ENCODE results near the gene RYR3.

Gene RYR3

DNA sequence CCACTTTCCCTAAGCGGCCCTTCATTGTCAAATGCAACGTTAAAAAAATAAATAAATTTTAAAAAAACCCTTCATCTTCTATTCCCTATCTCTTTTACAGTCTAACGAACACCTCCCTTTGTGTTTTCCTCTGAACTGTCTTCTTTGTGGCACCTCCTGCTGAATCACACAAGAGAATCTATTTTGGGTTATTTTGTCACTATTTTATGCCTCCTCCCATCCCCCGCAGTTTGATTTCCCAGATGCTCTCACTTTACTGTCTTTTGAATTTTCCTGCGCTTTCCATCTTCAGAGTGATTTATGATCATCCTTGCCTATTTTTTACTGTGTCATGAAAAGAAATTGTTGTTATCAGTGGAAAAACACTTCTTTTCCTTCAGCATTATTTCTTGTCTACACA, 32.5 kb downstream of the RYR3 start:
- H3K9me3 ChIP-seq (ENCODE audit: insufficient read depth, low read length), result no peaks in the 10 kb centered on the region
- H3K79me2 ChIP-seq (ENCODE audit: low read length), result no peaks in the 10 kb centered on the region
- H3K4me1 ChIP-seq (ENCODE audit: low read length), result no peaks in the 10 kb centered on the region
- no peaks in the 10 kb centered on the region for H3K36me3 ChIP-seq (replicated peaks; ENCODE audit: low read depth, low read length)
- no peak overlapping the region for H2AFZ ChIP-seq (ENCODE audit: low read depth, low read length)
- no peak overlapping the region for H3K4me3 ChIP-seq (ENCODE audit: low read length)
- H4K20me1 ChIP-seq (ENCODE audit: insufficient read depth, low read length), result no peaks in the 10 kb centered on the region
- no peak overlapping the region for H3K9ac ChIP-seq (ENCODE audit: low read length)
- H3K4me2 ChIP-seq (ENCODE audit: low read length), result no peak overlapping the region
- H3K27ac ChIP-seq (ENCODE audit: low read length), result no peak overlapping the region
- TF ChIP-seq, protein P1, sequence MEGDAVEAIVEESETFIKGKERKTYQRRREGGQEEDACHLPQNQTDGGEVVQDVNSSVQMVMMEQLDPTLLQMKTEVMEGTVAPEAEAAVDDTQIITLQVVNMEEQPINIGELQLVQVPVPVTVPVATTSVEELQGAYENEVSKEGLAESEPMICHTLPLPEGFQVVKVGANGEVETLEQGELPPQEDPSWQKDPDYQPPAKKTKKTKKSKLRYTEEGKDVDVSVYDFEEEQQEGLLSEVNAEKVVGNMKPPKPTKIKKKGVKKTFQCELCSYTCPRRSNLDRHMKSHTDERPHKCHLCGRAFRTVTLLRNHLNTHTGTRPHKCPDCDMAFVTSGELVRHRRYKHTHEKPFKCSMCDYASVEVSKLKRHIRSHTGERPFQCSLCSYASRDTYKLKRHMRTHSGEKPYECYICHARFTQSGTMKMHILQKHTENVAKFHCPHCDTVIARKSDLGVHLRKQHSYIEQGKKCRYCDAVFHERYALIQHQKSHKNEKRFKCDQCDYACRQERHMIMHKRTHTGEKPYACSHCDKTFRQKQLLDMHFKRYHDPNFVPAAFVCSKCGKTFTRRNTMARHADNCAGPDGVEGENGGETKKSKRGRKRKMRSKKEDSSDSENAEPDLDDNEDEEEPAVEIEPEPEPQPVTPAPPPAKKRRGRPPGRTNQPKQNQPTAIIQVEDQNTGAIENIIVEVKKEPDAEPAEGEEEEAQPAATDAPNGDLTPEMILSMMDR (IDR thresholded peaks at IDR 0.05; ENCODE audit: low read depth, low read length), result no peak
- TF ChIP-seq EZH2phosphoT487 (IDR thresholded peaks at IDR 0.05; ENCODE audit: low read depth), result no peak
- H3K27me3 ChIP-seq (ENCODE audit: low read depth, low read length), result peaks cover 7% of the 10 kb centered on the region; the same call in 1 of the 2 replicates

DNA sequence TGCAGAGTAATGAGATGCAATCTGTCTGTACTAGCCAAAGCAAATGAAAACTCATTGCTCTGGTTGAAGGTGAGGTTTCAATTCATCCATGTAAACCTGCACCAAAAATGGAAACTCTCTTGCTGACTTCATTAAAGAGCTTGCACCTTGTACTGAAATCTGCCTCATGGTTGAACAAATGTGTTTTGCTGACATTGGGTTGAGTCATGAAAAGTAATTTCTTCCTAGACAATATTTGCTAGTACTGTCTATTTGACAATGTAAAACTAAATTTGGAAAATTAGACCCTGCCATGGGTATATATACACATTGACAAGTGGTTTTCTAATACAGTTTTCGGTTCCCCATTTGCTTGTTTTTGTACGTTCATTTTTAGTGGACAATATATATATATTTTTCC, 33.3 kb downstream of the RYR3 start:
- Histone ChIP-seq H3K4me3 (ENCODE audit: low read length) (no peak overlapping the region), H4K20me1 (ENCODE audit: insufficient read depth, low read length) (no peaks in the 10 kb centered on the region), H3K27ac (ENCODE audit: low read length) (no peak overlapping the region), H3K27me3 (ENCODE audit: low read depth, low read length) (peaks cover 7% of the 10 kb centered on the region; the same call in 1 of the 2 replicates), H3K4me2 (ENCODE audit: low read length) (no peak overlapping the region), H3K4me1 (ENCODE audit: low read length) (no peaks in the 10 kb centered on the region), H3K36me3 (replicated peaks; ENCODE audit: low read depth, low read length) (no peaks in the 10 kb centered on the region), H3K9me3 (ENCODE audit: insufficient read depth, low read length) (no peaks in the 10 kb centered on the region), H3K9ac (ENCODE audit: low read length) (no peak overlapping the region), H3K79me2 (ENCODE audit: low read length) (no peaks in the 10 kb centered on the region), H2AFZ (ENCODE audit: low read depth, low read length) (no peak overlapping the region)
- TF ChIP-seq, protein P1 (IDR thresholded peaks at IDR 0.05; ENCODE audit: low read depth, low read length), result no peak
- TF ChIP-seq EZH2phosphoT487 (IDR thresholded peaks at IDR 0.05; ENCODE audit: low read depth), result no peak

DNA sequence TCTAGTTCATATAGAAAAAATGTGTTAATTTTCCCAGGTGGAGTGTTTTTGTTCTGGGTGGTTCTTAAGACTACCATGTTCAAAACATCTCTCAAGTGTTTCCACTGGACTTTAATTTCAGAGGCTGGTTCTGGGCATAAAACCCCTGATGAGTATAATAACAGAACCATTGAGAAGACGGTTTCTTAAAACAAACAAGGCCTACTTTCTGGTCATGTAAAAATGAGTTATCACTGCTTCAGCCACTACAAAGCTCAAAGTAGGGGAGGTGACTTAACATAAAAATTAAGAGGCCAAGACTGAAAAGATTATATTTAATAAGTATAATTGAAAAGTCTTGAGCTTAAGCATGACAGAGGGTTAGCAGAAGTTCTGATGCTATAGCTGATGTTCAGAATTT, 33.8 kb downstream of the RYR3 start:
- Histone ChIP-seq H3K79me2 (ENCODE audit: low read length) (no peaks in the 10 kb centered on the region), H3K4me3 (ENCODE audit: low read length) (no peak overlapping the region), H3K27me3 (ENCODE audit: low read depth, low read length) (peaks cover 7% of the 10 kb centered on the region; the same call in 1 of the 2 replicates), H3K9ac (ENCODE audit: low read length) (no peak overlapping the region), H3K27ac (ENCODE audit: low read length) (no peak overlapping the region), H4K20me1 (ENCODE audit: insufficient read depth, low read length) (no peaks in the 10 kb centered on the region), H3K4me1 (ENCODE audit: low read length) (no peaks in the 10 kb centered on the region), H3K4me2 (ENCODE audit: low read length) (no peak overlapping the region), H2AFZ (ENCODE audit: low read depth, low read length) (no peak overlapping the region), H3K36me3 (replicated peaks; ENCODE audit: low read depth, low read length) (no peaks in the 10 kb centered on the region), H3K9me3 (ENCODE audit: insufficient read depth, low read length) (no peaks in the 10 kb centered on the region)
- TF ChIP-seq, protein P1 (IDR thresholded peaks at IDR 0.05; ENCODE audit: low read depth, low read length), result no peak
- no peak for TF ChIP-seq EZH2phosphoT487 (IDR thresholded peaks at IDR 0.05; ENCODE audit: low read depth)

DNA sequence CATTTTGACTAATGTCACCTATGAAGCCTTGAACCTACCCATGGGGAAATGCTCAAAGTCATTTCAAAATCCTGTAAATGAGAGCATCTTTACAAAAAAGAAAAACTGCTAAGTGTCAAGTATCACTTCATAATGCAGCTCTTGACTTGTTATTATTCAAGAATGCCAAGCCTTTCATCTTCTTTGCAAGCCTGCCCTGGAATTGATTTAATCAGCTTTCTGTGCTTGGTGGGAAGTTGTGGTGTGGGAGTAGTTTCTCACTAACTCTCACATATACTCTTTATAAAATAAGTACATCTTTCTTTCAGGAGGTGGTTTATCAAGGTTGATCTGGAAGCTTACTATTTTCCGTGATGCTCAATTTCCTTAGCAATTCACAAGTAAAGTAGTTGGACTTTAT, 43.6 kb downstream of the RYR3 start:
- Histone ChIP-seq H2AFZ (ENCODE audit: low read depth, low read length) (no peak overlapping the region), H3K4me1 (ENCODE audit: low read length) (no peaks in the 10 kb centered on the region), H3K36me3 (replicated peaks; ENCODE audit: low read depth, low read length) (no peaks in the 10 kb centered on the region), H3K9ac (ENCODE audit: low read length) (no peak overlapping the region), H3K27ac (ENCODE audit: low read length) (no peak overlapping the region), H3K9me3 (ENCODE audit: insufficient read depth, low read length) (no peaks in the 10 kb centered on the region), H4K20me1 (ENCODE audit: insufficient read depth, low read length) (no peaks in the 10 kb centered on the region), H3K4me2 (ENCODE audit: low read length) (no peak overlapping the region), H3K4me3 (ENCODE audit: low read length) (no peak overlapping the region), H3K27me3 (ENCODE audit: low read depth, low read length) (peaks cover 27% of the 10 kb centered on the region), H3K79me2 (ENCODE audit: low read length) (no peaks in the 10 kb centered on the region)
- TF ChIP-seq EZH2phosphoT487 (IDR thresholded peaks at IDR 0.05; ENCODE audit: low read depth), result no peak
- TF ChIP-seq, protein P1 (IDR thresholded peaks at IDR 0.05; ENCODE audit: low read depth, low read length), result no peak

All from OCI-LY3 (cell line).